Measurements from ENCODE around the gene OR11H12. TPM values are rescaled to one million over a fixed set of nuclear protein-coding genes. Genes with fewer than 3 reads are reported as not detected.
"Not testable (repeated sequence)": the region's sequence is repeated elsewhere in the genome, so short reads cannot be mapped to it uniquely, and the experiment has no call there.

OR11H12 gene, protein sequence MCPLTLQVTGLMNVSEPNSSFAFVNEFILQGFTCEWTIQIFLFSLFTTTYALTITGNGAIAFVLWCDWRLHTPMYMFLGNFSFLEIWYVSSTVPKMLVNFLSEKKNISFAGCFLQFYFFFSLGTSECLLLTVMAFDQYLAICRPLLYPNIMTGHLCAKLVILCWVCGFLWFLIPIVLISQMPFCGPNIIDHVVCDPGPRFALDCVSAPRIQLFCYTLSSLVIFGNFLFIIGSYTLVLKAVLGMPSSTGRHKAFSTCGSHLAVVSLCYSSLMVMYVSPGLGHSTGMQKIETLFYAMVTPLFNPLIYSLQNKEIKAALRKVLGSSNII
- total RNA-seq (not detected), polyA plus RNA-seq (not detected)

DNA sequence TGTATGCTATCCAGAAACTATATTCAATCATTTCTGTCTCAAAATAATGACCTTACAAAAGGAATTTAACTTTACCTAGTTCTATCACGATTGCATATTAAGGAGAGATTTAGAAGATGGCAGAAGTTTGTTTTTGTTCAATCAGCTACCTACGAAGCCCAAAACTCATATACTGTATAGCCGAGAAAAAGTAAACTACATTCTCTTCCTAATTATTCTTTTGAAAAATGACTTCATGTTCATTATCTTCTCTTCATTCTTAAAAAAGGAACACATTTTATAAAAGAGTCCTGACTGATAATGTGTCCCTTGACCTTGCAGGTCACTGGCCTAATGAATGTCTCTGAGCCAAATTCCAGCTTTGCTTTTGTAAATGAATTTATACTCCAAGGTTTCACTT lies at the start of gene OR11H12:
Gene OR11H12, plus strand, starts transcription at position 301 of the 400 bp plus-strand sequence. Its CDS starts 0 bp downstream, at position 301.
- intact Hi-C loops (cut with DNase I); H3K4me3 ChIP-seq; H3K36me3 ChIP-seq; DNase-seq; ATAC-seq; H3K27ac ChIP-seq; H3K27me3 ChIP-seq; H3K4me1 ChIP-seq; H3K9me3 ChIP-seq; FAIRE-seq: not testable (repeated sequence)
- WGBS, 2 donors = no CpG with 5 or more reads among the region's 3 CpGs

DNA sequence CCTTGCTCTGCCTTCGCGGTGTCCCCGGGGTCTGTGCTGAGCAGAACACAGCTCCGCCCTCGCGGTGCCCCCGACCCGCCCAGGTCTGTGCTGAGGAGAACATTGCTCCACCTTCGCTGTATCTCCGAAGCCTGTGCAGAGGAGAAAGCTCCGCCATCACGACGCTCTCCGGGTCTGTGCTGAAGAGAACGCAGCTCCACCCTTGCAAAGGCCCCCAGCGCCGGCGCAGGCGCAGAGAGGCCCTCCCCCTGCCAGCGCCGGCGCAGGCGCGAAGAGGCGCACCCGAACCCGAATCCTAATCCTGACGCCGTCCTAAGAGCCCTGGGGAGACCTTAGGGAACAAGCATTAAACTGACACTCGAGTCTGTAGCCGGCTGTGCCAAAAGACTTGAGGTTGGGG lies 18.0 kb upstream of the OR11H12 start:
- FAIRE-seq; H3K36me3 ChIP-seq; H3K4me3 ChIP-seq; intact Hi-C loops (cut with DNase I); H3K9me3 ChIP-seq; ATAC-seq; H3K27ac ChIP-seq; H3K27me3 ChIP-seq; H3K4me1 ChIP-seq; DNase-seq: not testable (repeated sequence)
- 59 to 63% methylated on average over 20 to 21 of the region's 31 CpGs for WGBS, 2 donors

DNA sequence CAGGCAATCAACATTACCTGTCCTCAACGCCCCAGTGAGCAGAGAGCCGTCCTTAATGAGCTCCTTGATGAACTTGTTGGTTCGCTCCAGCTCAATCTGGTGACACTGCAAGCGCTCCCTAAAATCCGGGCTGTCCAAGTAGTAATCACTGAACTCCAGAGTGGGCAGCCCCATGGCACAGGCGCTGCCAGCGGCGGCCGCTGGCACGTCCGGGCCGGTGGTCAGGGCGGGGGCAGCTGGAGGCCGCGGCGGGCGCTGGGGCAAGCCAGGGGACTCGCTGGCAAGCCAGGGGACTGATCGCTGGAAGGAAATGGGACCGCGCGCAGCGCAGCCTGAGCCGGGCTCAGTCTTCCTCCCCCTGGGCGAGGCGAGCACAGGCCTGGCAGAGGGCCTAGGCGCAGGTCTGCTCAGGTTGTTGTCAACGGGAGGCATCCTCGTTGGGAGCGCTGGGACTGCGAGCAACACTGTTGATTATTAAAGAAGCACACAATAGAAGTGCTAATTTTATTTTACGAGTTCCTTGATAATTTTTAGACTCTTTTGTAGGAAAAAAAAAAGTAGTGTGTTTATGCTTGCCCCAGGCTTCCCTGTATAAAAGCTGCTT lies 25.8 kb downstream of the OR11H12 start:
- FAIRE-seq; H3K4me3 ChIP-seq; H3K9me3 ChIP-seq; H3K27ac ChIP-seq; ATAC-seq; H3K27me3 ChIP-seq; H3K36me3 ChIP-seq; intact Hi-C loops (cut with DNase I); H3K4me1 ChIP-seq: not testable (repeated sequence)
- 65 to 66% methylated on average over 9 to 18 of the region's 32 CpGs for WGBS, 2 donors
- peak in 1 of 6 donors; percentile 75 for DNase-seq

DNA sequence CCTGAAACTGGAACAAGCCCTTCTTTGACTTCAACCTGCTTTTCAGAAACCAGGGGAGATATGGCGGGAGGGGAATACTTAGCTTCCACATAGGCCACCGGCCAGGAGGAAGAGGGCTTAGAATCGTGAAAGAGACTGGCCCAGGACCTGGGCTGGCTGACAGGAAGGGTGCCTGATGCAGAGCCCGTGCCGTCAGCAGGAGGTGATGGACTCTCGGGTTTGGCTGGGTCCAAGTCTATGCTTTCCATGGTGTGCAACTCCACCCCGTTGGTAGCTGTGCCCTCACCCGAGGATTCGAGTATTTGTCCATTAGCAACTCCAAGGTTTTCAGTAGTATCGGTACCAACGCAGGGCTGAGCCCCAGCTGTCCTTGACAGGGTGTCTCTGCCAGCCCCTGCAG lies 35.1 kb downstream of the OR11H12 start:
- H3K4me3 ChIP-seq; H3K9me3 ChIP-seq; H3K27ac ChIP-seq; H3K4me1 ChIP-seq; intact Hi-C loops (cut with DNase I); ATAC-seq; FAIRE-seq; H3K27me3 ChIP-seq; H3K36me3 ChIP-seq; DNase-seq: not testable (repeated sequence)
- WGBS, 2 donors = 60% methylated on average over 1 of the region's 11 CpGs

DNA sequence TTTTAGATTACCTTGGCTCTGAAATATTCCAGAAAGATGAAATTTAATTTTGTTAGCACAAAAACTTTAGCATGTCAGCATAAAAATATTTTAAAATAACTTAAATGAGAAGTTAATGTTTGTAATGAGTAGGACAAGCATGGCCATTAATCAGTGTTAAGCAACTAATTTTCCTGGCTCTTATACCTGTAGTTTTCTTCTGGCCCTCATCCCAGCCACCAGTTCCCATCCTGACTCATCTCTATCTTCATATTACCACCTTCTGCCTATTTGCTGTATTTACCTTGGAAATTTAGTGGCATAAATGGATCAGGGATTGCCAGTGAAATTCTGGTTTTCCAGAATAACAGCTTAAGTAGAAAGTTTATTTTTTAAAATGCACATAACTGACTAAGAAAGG lies 37.1 kb downstream of the OR11H12 start:
- intact Hi-C loops (cut with DNase I) = not testable (repeated sequence)

DNA sequence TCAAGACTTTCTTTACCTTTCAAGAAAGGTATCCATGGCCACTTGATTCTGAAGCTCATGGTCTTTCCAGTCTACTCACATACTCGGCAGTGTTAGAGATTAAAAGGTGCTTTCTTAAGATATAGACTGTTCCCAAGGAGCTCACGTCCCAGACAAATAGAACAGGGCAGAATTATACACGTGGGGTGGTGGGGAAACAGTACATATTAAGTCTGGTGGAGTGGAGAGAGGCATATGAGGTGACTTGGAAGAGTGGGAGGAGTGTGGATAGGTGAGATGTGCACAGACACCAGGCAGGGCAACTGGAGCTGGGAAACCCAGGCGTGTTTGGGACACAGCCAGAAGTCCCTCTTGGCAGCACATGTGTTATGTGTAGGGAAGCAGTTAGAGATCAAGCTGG lies 37.9 kb downstream of the OR11H12 start:
- H3K36me3 ChIP-seq; DNase-seq; ATAC-seq; FAIRE-seq; H3K9me3 ChIP-seq; H3K4me1 ChIP-seq; intact Hi-C loops (cut with DNase I); H3K27ac ChIP-seq; H3K27me3 ChIP-seq; H3K4me3 ChIP-seq: not testable (repeated sequence)
- 2 to 3% methylated on average over 2 of the region's 4 CpGs for WGBS, 2 donors

More for the DNA sequence above, 37.1 kb downstream of the OR11H12 start:
- not testable (repeated sequence) for DNase-seq, H3K27ac ChIP-seq, H3K36me3 ChIP-seq, H3K4me3 ChIP-seq, FAIRE-seq, ATAC-seq, H3K9me3 ChIP-seq, H3K27me3 ChIP-seq, H3K4me1 ChIP-seq

DNA sequence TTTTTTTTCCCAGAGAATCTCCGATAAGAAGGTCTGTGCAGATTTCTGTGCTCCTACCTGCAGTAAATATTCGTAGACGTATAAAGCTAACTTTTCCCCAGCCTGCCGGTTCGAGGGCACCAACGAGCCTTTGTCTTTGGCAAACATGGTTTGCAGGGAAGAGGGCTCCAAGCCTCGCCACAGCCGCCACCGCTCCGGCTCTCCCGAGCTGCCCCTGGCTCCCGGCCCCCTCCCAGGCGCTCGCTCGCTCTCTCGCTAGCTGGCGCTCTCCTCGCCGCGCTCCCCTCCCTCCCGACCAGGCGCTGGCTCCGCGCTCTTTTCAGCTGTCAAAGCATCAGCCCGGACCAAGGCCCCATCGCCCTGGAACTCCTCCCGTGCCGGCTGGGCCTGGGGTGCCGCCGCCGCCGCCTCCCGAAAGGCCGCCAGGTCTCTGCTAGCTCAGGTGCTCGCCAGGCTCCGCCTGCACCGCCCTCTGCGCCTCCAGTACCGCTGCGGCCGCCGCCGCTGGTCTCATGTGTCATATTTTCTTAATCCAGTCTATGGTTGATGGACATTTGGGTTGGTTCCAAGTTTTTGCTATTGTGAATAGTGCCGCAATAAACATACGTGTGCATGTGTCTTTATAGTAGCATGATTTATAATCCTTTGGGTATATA lies 45.3 kb downstream of the OR11H12 start:
- ATAC-seq; H3K4me1 ChIP-seq; intact Hi-C loops (cut with DNase I); H3K36me3 ChIP-seq; H3K4me3 ChIP-seq; H3K9me3 ChIP-seq; H3K27me3 ChIP-seq; FAIRE-seq; H3K27ac ChIP-seq: not testable (repeated sequence)
- WGBS, 2 donors = 46 to 51% methylated on average over 17 to 20 of the region's 45 CpGs
- DNase-seq = peak in 1 of 6 donors; percentile 75

Measured in pancreas (tissue), 10 donors.